Neural cell (in vitro differentiated cells): ENCODE results near the gene USP34.

Source experiments
- EP300 ChIP-seq: fragments of 450-650 bp; conservative IDR thresholded peaks from 2 replicates; pipeline ENCODE4 v1.6.1; 2014; ENCODE audit warnings: antibody characterized with exemption, mild to moderate bottlenecking, moderate library complexity; ENCODE audit not compliant: poor library complexity, severe bottlenecking
- TF ChIP-seq, protein P1 (sequence below): fragments of 450-650 bp; IDR thresholded peaks from 2 replicates; pipeline ENCODE4 v1.5.1; 2014; ENCODE audit warnings: antibody characterized with exemption, mild to moderate bottlenecking, moderate library complexity; ENCODE audit not compliant: poor library complexity, severe bottlenecking
- TF ChIP-seq, protein P2 (sequence below): IDR thresholded peaks from 2 replicates; pipeline ENCODE4 v1.6.1; 2012; ENCODE audit warnings: borderline replicate concordance

DNA sequence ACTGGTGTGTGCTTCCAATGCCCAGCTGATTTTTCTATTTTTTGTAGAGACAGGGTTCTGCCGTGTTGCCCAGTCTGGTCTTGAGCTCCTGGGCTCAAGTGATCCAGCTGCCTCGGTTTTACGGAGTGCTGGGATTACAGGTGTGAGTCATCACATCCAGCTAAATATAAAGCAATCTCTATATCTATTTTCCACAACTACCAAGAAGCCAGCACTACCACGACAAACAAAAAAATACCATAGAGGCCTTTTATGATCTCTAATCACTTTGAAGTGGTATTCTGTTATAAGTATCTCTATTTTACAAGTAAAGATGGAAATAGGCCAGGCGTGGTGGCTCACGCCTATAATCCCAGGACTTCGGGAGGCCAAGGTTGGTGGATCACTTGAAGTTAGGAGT, 274.2 kb downstream of the USP34 start:
- TF ChIP-seq, protein P1, sequence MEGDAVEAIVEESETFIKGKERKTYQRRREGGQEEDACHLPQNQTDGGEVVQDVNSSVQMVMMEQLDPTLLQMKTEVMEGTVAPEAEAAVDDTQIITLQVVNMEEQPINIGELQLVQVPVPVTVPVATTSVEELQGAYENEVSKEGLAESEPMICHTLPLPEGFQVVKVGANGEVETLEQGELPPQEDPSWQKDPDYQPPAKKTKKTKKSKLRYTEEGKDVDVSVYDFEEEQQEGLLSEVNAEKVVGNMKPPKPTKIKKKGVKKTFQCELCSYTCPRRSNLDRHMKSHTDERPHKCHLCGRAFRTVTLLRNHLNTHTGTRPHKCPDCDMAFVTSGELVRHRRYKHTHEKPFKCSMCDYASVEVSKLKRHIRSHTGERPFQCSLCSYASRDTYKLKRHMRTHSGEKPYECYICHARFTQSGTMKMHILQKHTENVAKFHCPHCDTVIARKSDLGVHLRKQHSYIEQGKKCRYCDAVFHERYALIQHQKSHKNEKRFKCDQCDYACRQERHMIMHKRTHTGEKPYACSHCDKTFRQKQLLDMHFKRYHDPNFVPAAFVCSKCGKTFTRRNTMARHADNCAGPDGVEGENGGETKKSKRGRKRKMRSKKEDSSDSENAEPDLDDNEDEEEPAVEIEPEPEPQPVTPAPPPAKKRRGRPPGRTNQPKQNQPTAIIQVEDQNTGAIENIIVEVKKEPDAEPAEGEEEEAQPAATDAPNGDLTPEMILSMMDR = no peak
- TF ChIP-seq EP300 = no peak
- TF ChIP-seq, protein P2, sequence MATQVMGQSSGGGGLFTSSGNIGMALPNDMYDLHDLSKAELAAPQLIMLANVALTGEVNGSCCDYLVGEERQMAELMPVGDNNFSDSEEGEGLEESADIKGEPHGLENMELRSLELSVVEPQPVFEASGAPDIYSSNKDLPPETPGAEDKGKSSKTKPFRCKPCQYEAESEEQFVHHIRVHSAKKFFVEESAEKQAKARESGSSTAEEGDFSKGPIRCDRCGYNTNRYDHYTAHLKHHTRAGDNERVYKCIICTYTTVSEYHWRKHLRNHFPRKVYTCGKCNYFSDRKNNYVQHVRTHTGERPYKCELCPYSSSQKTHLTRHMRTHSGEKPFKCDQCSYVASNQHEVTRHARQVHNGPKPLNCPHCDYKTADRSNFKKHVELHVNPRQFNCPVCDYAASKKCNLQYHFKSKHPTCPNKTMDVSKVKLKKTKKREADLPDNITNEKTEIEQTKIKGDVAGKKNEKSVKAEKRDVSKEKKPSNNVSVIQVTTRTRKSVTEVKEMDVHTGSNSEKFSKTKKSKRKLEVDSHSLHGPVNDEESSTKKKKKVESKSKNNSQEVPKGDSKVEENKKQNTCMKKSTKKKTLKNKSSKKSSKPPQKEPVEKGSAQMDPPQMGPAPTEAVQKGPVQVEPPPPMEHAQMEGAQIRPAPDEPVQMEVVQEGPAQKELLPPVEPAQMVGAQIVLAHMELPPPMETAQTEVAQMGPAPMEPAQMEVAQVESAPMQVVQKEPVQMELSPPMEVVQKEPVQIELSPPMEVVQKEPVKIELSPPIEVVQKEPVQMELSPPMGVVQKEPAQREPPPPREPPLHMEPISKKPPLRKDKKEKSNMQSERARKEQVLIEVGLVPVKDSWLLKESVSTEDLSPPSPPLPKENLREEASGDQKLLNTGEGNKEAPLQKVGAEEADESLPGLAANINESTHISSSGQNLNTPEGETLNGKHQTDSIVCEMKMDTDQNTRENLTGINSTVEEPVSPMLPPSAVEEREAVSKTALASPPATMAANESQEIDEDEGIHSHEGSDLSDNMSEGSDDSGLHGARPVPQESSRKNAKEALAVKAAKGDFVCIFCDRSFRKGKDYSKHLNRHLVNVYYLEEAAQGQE = no peak
